Neural progenitor cell (in vitro differentiated cells): Measurements from ENCODE around the gene ATP7B.

Source experiments
- EZH2 ChIP-seq: fragments of 200-600 bp; sonication (generic); IDR thresholded peaks from 2 replicates; pipeline ENCODE4 v1.6.1; 2017; ENCODE audit warnings: antibody characterized with exemption, mild to moderate bottlenecking, moderate library complexity
- TF ChIP-seq, protein P1 (sequence below): fragments of 200-600 bp; sonication (generic); IDR thresholded peaks from 2 replicates; pipeline ENCODE4 v1.5.1; 2017; ENCODE audit warnings: antibody characterized with exemption, mild to moderate bottlenecking

- TF ChIP-seq, protein P1, sequence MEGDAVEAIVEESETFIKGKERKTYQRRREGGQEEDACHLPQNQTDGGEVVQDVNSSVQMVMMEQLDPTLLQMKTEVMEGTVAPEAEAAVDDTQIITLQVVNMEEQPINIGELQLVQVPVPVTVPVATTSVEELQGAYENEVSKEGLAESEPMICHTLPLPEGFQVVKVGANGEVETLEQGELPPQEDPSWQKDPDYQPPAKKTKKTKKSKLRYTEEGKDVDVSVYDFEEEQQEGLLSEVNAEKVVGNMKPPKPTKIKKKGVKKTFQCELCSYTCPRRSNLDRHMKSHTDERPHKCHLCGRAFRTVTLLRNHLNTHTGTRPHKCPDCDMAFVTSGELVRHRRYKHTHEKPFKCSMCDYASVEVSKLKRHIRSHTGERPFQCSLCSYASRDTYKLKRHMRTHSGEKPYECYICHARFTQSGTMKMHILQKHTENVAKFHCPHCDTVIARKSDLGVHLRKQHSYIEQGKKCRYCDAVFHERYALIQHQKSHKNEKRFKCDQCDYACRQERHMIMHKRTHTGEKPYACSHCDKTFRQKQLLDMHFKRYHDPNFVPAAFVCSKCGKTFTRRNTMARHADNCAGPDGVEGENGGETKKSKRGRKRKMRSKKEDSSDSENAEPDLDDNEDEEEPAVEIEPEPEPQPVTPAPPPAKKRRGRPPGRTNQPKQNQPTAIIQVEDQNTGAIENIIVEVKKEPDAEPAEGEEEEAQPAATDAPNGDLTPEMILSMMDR = no peak
- TF ChIP-seq EZH2 = no peak
Measured at GRCh38 chr13:51967482-51968446, 43.5 kb downstream of the ATP7B start.
